ENCODE data around the gene PLEKHA3.
A peak's percentile ranks its signal among the peaks of the same experiment; 100 is the strongest.

Gene PLEKHA3

GRCh38 chr2:178482437-178482836, 2.2 kb downstream of the PLEKHA3 start:
- no peak overlapping the region for H3K4me3 ChIP-seq (ENCODE audit: insufficient read depth, low read length, poor library complexity, severe bottlenecking)
- H3K4me2 ChIP-seq (ENCODE audit: low read depth, low read length, poor library complexity, severe bottlenecking), result peak overlapping the region; percentile 99
- H3K36me3 ChIP-seq (ENCODE audit: low read length), result no peaks in the 10 kb centered on the region
- no peak overlapping the region for H3K9ac ChIP-seq (ENCODE audit: low read length)
- H3K27me3 ChIP-seq (ENCODE audit: low read length), result no peaks in the 10 kb centered on the region
- no peak overlapping the region for H2AFZ ChIP-seq (ENCODE audit: low read depth, low read length, severe bottlenecking)
- H3K9me2 ChIP-seq (replicated peaks; ENCODE audit: insufficient read depth, low read length), result no peaks in the 10 kb centered on the region
- no peak for TF ChIP-seq CTCF (IDR thresholded peaks at IDR 0.05; ENCODE audit: insufficient read depth, low read length, poor library complexity, severe bottlenecking)
- no peak for TF ChIP-seq EZH2phosphoT487 (conservative IDR thresholded peaks at IDR 0.05; ENCODE audit: low read length)
- no peaks in the 10 kb centered on the region for H3K9me3 ChIP-seq (ENCODE audit: insufficient read depth, low read length)
- no peak overlapping the region for H3K27ac ChIP-seq (ENCODE audit: low read depth, low read length)
- no peaks in the 10 kb centered on the region for H4K20me1 ChIP-seq (ENCODE audit: low read depth, low read length)
- H3F3A ChIP-seq (ENCODE audit: insufficient read depth), result peaks cover 14% of the 10 kb centered on the region
- peaks cover 40% of the 10 kb centered on the region for H3K79me2 ChIP-seq (ENCODE audit: insufficient read depth, low read length)

GRCh38 chr2:178484245-178485041, 4.2 kb downstream of the PLEKHA3 start:
- H3K4me3 ChIP-seq (ENCODE audit: insufficient read depth, low read length, poor library complexity, severe bottlenecking), result no peak overlapping the region
- no peak overlapping the region for H2AFZ ChIP-seq (ENCODE audit: low read depth, low read length, severe bottlenecking)
- H3K79me2 ChIP-seq (ENCODE audit: insufficient read depth, low read length), result peaks cover 46% of the 10 kb centered on the region
- no peaks in the 10 kb centered on the region for H3K9me3 ChIP-seq (ENCODE audit: insufficient read depth, low read length)
- no peak overlapping the region for H3K4me2 ChIP-seq (ENCODE audit: low read depth, low read length, poor library complexity, severe bottlenecking)
- H3K27ac ChIP-seq (ENCODE audit: low read depth, low read length), result no peak overlapping the region
- H3F3A ChIP-seq (ENCODE audit: insufficient read depth), result peaks cover 10% of the 10 kb centered on the region
- no peaks in the 10 kb centered on the region for H3K9me2 ChIP-seq (replicated peaks; ENCODE audit: insufficient read depth, low read length)
- H4K20me1 ChIP-seq (ENCODE audit: low read depth, low read length), result no peaks in the 10 kb centered on the region
- TF ChIP-seq CTCF (IDR thresholded peaks at IDR 0.05; ENCODE audit: insufficient read depth, low read length, poor library complexity, severe bottlenecking), result no peak
- no peaks in the 10 kb centered on the region for H3K27me3 ChIP-seq (ENCODE audit: low read length)
- no peak overlapping the region for H3K9ac ChIP-seq (ENCODE audit: low read length)
- H3K36me3 ChIP-seq (ENCODE audit: low read length), result no peaks in the 10 kb centered on the region

DNA sequence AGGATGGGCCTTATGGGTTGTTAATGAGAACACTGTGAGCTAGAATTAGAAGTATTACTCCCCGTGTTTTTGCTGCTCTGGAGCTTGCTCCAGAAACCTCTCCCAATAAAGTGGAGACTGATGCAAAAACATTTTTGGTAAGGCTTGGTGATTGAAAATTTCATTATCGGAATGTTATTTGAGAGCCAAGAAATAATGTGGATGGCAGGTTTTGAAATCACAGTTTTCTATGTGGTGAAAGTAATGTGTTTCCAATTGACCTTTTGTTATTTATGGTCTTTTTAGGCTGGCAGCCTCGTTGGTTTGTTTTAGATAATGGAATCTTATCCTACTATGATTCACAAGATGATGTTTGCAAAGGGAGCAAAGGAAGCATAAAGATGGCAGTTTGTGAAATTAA, 5.1 kb downstream of the PLEKHA3 start:
- Histone ChIP-seq H3K4me3 (ENCODE audit: insufficient read depth, low read length, poor library complexity, severe bottlenecking) (no peak overlapping the region), H3K27me3 (ENCODE audit: low read length) (no peaks in the 10 kb centered on the region), H3F3A (ENCODE audit: insufficient read depth) (peaks cover 5% of the 10 kb centered on the region; the same call in 1 of the 2 replicates), H2AFZ (ENCODE audit: low read depth, low read length, severe bottlenecking) (no peak overlapping the region), H3K36me3 (ENCODE audit: low read length) (no peaks in the 10 kb centered on the region), H3K9ac (ENCODE audit: low read length) (no peak overlapping the region), H3K79me2 (ENCODE audit: insufficient read depth, low read length) (peaks cover 46% of the 10 kb centered on the region), H3K9me2 (replicated peaks; ENCODE audit: insufficient read depth, low read length) (no peaks in the 10 kb centered on the region), H3K27ac (ENCODE audit: low read depth, low read length) (no peak overlapping the region), H4K20me1 (ENCODE audit: low read depth, low read length) (no peaks in the 10 kb centered on the region), H3K4me2 (ENCODE audit: low read depth, low read length, poor library complexity, severe bottlenecking) (no peak overlapping the region), H3K9me3 (ENCODE audit: insufficient read depth, low read length) (no peaks in the 10 kb centered on the region)
- TF ChIP-seq EZH2phosphoT487 (conservative IDR thresholded peaks at IDR 0.05; ENCODE audit: low read length) (no peak), CTCF (IDR thresholded peaks at IDR 0.05; ENCODE audit: insufficient read depth, low read length, poor library complexity, severe bottlenecking) (no peak)

All from SU-DHL-6 (cell line).